Measurements from ENCODE around the gene COPG2.

GRCh38 chr7:130500910-130501309, 167.6 kb downstream of the COPG2 start:
- TF ChIP-seq FOXM1 (IDR thresholded peaks at IDR 0.05; ENCODE audit: borderline replicate concordance, low read depth) (no peak), EGR1 (IDR thresholded peaks at IDR 0.05) (no peak), REST (IDR thresholded peaks at IDR 0.05; ENCODE audit: low read depth) (no peak), CREB1 (IDR thresholded peaks at IDR 0.05; ENCODE audit: low read depth) (no peak), MAX (IDR thresholded peaks at IDR 0.05) (no peak), CEBPB (IDR thresholded peaks at IDR 0.05) (no peak), RAD21 (IDR thresholded peaks at IDR 0.05; ENCODE audit: low read depth) (no peak), USF1 (IDR thresholded peaks at IDR 0.05) (no peak), NFIC (IDR thresholded peaks at IDR 0.05) (no peak), TCF12 (IDR thresholded peaks at IDR 0.05; ENCODE audit: low read depth) (no peak), EP300 (IDR thresholded peaks at IDR 0.05; ENCODE audit: borderline replicate concordance) (no peak)

Measured in Ishikawa (cell line).